ENCODE data around the gene CDO1.

GRCh38 chr5:115854139-115854538, 37.7 kb upstream of the CDO1 start:
- TF ChIP-seq POLR2A (IDR thresholded peaks at IDR 0.05) (no peak), EP300 (IDR thresholded peaks at IDR 0.05) (no peak)
